Stimulated activated CD4-positive, alpha-beta T cell treated with anti-CD3 and anti-CD28 coated beads, Interleukin-1b, Interleukin-23, amount 100 ng/mL, for 24 hours (primary cell): Measurements from ENCODE around the gene CCL26.

Source experiments
- DNase-seq, 4 experiments: peaks; one replicate each; pipeline ENCODE4 v3.0.0-alpha.2; 2020; ENCODE audit warnings: low read depth in 4 of 4, low spot score in 1 of 4

The CCL26 gene

GRCh38 chr7:75772081-75773077, at the start of gene CCL26:
Gene CCL26, minus strand, starts transcription at chr7:75772211. Its CDS starts 35 bp downstream, at chr7:75772176.
- DNase-seq, result no peak

- DNase-seq, result no peak
Measured at GRCh38 chr7:75820688-75821087, 48.7 kb upstream of the CCL26 start.

GRCh38 chr7:75819711-75820110, 47.7 kb upstream of the CCL26 start:
- no peak for DNase-seq

GRCh38 chr7:75818472-75818871, 46.5 kb upstream of the CCL26 start:
- no peak for DNase-seq

- DNase-seq, result no peak
Measured at GRCh38 chr7:75817116-75817515, 45.1 kb upstream of the CCL26 start.

- DNase-seq, result no peak
Measured at GRCh38 chr7:75815418-75816064, 43.5 kb upstream of the CCL26 start.

GRCh38 chr7:75814407-75814947, 42.5 kb upstream of the CCL26 start:
- DNase-seq, result no peak

GRCh38 chr7:75813781-75814236, 41.8 kb upstream of the CCL26 start, which contains the start of gene CCL24:
Gene CCL24, minus strand, starts transcription at chr7:75813806. Its CDS starts 91 bp downstream, at chr7:75813715.
- DNase-seq, result no peak

- DNase-seq, result no peak
Measured at GRCh38 chr7:75813084-75813483, 41.1 kb upstream of the CCL26 start.

GRCh38 chr7:75811894-75812678, 40.1 kb upstream of the CCL26 start:
- no peak for DNase-seq

- no peak for DNase-seq
Measured at GRCh38 chr7:75809396-75809795, 37.4 kb upstream of the CCL26 start.

- no peak for DNase-seq
Measured at GRCh38 chr7:75808106-75808505, 36.1 kb upstream of the CCL26 start.

GRCh38 chr7:75807452-75807851, 35.4 kb upstream of the CCL26 start:
- no peak for DNase-seq

- DNase-seq, result no peak
Measured at GRCh38 chr7:75806560-75807307, 34.7 kb upstream of the CCL26 start.

- no peak for DNase-seq
Measured at GRCh38 chr7:75804705-75805104, 32.7 kb upstream of the CCL26 start.

- no peak for DNase-seq
Measured at GRCh38 chr7:75804004-75804403, 32.0 kb upstream of the CCL26 start.

GRCh38 chr7:75802552-75802821, 30.5 kb upstream of the CCL26 start:
- no peak for DNase-seq

GRCh38 chr7:75798770-75799169, 26.8 kb upstream of the CCL26 start:
- no peak for DNase-seq

GRCh38 chr7:75796420-75796819, 24.4 kb upstream of the CCL26 start:
- no peak for DNase-seq

- no peak for DNase-seq
Measured at GRCh38 chr7:75795831-75796285, 23.8 kb upstream of the CCL26 start.
